Activated naive CD8-positive, alpha-beta T cell (primary cell): ENCODE measurements around the gene PDE4A.
A peak's percentile ranks its signal among the peaks of the same experiment; 100 is the strongest.
"Not testable (repeated sequence)": the region's sequence is repeated elsewhere in the genome, so short reads cannot be mapped to it uniquely, and the experiment has no call there.

Source experiments
- H3K27ac Mint-ChIP-seq: one replicate; pipeline ENCODE4 v1.8.0; 2021; ENCODE audit warnings: mixed read lengths
- H3K27me3 Mint-ChIP-seq: one replicate; pipeline ENCODE4 v1.8.0; 2021; ENCODE audit warnings: mixed read lengths
- H3K36me3 Mint-ChIP-seq: one replicate; pipeline ENCODE4 v1.8.0; 2021; ENCODE audit warnings: mixed read lengths
- H3K4me1 Mint-ChIP-seq: one replicate; pipeline ENCODE4 v1.8.0; 2021; ENCODE audit warnings: low read depth, mixed read lengths
- H3K4me3 Mint-ChIP-seq: one replicate; pipeline ENCODE4 v1.8.0; 2021; ENCODE audit warnings: mild to moderate bottlenecking, mixed read lengths
- H3K9me3 Mint-ChIP-seq: one replicate; pipeline ENCODE4 v1.8.0; 2021; ENCODE audit warnings: low read depth, mixed read lengths

The PDE4A gene

GRCh38 chr19:10461047-10461949 lies 41.0 kb downstream of the PDE4A start:
- H3K27me3 Mint-ChIP-seq = no peaks in the 10 kb centered on the region
- no peak overlapping the region for H3K27ac Mint-ChIP-seq
- no peaks in the 10 kb centered on the region for H3K9me3 Mint-ChIP-seq
- peak overlapping the region; percentile 57 for H3K4me3 Mint-ChIP-seq
- no peaks in the 10 kb centered on the region for H3K36me3 Mint-ChIP-seq
- peaks cover 8% of the 10 kb centered on the region for H3K4me1 Mint-ChIP-seq

DNA sequence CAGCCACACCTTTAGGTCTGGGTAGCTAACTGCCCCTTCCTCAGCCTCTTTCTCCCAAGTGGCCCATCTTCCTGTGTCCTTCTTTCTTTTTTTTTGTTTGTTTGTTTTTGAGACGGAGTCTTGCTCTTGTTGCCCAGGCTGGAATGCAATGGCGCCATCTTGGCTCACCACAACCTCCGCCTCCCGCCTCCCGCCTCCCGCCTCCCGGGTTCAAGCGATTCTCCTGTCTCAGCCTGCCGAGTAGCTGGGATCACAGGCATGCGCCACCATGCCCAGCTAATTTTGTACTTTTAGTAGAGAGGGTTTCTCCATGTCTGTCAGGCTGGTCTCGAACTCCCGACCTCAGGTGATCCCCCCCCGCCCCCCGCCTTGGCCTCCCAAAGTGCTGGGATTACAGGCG lies 41.7 kb downstream of the PDE4A start:
- peak overlapping the region; percentile 57 for H3K4me3 Mint-ChIP-seq
- not testable (repeated sequence) for H3K36me3 Mint-ChIP-seq, H3K4me1 Mint-ChIP-seq, H3K27ac Mint-ChIP-seq, H3K9me3 Mint-ChIP-seq, H3K27me3 Mint-ChIP-seq

- no peaks in the 10 kb centered on the region for H3K27me3 Mint-ChIP-seq
- peaks cover 8% of the 10 kb centered on the region for H3K4me1 Mint-ChIP-seq
- no peaks in the 10 kb centered on the region for H3K36me3 Mint-ChIP-seq
- H3K4me3 Mint-ChIP-seq = peak overlapping the region; percentile 38
- no peak overlapping the region for H3K27ac Mint-ChIP-seq
- no peaks in the 10 kb centered on the region for H3K9me3 Mint-ChIP-seq
Measured at GRCh38 chr19:10462557-10462956, 42.2 kb downstream of the PDE4A start.

DNA sequence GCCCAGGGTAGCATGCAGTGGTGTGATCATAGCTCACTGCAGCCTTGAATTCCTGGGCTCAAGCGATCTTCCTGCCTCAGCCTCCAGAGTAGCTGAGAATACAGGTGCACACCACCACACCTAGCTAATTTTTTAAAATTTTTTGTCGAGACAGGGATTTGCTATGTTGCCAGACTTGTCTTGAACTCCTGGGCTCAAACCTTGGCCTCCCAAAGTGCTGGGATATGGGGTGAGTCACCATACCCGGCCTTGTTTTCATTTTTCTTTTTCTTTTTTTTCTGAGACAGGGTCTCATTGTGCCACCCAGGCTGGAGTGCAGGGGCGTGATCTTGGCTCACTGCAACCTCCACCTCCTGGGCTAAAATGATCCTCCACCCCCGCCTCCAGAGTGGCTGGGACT lies 44.1 kb downstream of the PDE4A start:
- no peaks in the 10 kb centered on the region for H3K9me3 Mint-ChIP-seq
- H3K27me3 Mint-ChIP-seq = no peaks in the 10 kb centered on the region
- H3K4me1 Mint-ChIP-seq = peaks cover 8% of the 10 kb centered on the region
- no peak overlapping the region for H3K4me3 Mint-ChIP-seq
- no peaks in the 10 kb centered on the region for H3K36me3 Mint-ChIP-seq
- no peak overlapping the region for H3K27ac Mint-ChIP-seq

DNA sequence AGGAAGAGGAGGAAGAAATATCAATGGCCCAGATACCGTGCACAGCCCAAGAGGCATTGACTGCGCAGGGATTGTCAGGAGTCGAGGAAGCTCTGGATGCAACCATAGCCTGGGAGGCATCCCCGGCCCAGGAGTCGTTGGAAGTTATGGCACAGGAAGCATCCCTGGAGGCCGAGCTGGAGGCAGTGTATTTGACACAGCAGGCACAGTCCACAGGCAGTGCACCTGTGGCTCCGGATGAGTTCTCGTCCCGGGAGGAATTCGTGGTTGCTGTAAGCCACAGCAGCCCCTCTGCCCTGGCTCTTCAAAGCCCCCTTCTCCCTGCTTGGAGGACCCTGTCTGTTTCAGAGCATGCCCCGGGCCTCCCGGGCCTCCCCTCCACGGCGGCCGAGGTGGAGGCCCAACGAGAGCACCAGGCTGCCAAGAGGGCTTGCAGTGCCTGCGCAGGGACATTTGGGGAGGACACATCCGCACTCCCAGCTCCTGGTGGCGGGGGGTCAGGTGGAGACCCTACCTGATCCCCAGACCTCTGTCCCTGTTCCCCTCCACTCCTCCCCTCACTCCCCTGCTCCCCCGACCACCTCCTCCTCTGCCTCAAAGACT lies 46.9 kb downstream of the PDE4A start:
- peaks cover 2% of the 10 kb centered on the region for H3K4me1 Mint-ChIP-seq
- H3K9me3 Mint-ChIP-seq = no peaks in the 10 kb centered on the region
- no peaks in the 10 kb centered on the region for H3K27me3 Mint-ChIP-seq
- H3K36me3 Mint-ChIP-seq = no peaks in the 10 kb centered on the region
- H3K27ac Mint-ChIP-seq = no peak overlapping the region
- H3K4me3 Mint-ChIP-seq = no peak overlapping the region

GRCh38 chr19:10468133-10468532 lies 47.8 kb downstream of the PDE4A start:
- no peaks in the 10 kb centered on the region for H3K4me1 Mint-ChIP-seq
- no peaks in the 10 kb centered on the region for H3K36me3 Mint-ChIP-seq
- H3K9me3 Mint-ChIP-seq = no peaks in the 10 kb centered on the region
- no peak overlapping the region for H3K4me3 Mint-ChIP-seq
- no peaks in the 10 kb centered on the region for H3K27me3 Mint-ChIP-seq
- no peak overlapping the region for H3K27ac Mint-ChIP-seq

DNA sequence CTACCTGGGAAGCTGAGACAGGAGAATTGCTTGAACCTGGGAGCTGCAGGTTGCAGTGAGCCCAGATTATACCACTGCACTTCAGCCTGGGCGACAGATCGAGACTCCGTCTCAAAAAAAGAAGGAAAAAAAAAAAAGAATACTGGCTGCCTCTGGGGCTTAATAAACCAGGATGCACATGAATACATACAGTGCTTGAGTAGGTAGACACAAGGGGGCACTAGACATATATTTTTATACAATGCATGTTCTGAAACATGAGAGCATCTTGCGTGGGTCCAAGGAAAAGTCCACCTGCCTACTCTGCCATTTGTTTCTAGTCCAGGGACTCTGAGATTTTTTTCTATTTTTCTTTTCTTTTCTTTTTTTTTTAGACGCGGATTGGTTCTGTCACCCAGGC lies 51.6 kb downstream of the PDE4A start:
- Mint-ChIP-seq H3K4me1 (no peaks in the 10 kb centered on the region), H3K36me3 (no peaks in the 10 kb centered on the region), H3K27me3 (no peaks in the 10 kb centered on the region), H3K27ac (no peak overlapping the region), H3K9me3 (no peaks in the 10 kb centered on the region), H3K4me3 (no peak overlapping the region)

GRCh38 chr19:10473192-10473591 lies 52.9 kb downstream of the PDE4A start:
- Mint-ChIP-seq H3K9me3 (no peaks in the 10 kb centered on the region), H3K4me3 (no peak overlapping the region), H3K27ac (peak overlapping the region; percentile 16), H3K36me3 (no peaks in the 10 kb centered on the region), H3K27me3 (no peaks in the 10 kb centered on the region), H3K4me1 (peaks cover 1% of the 10 kb centered on the region)

DNA sequence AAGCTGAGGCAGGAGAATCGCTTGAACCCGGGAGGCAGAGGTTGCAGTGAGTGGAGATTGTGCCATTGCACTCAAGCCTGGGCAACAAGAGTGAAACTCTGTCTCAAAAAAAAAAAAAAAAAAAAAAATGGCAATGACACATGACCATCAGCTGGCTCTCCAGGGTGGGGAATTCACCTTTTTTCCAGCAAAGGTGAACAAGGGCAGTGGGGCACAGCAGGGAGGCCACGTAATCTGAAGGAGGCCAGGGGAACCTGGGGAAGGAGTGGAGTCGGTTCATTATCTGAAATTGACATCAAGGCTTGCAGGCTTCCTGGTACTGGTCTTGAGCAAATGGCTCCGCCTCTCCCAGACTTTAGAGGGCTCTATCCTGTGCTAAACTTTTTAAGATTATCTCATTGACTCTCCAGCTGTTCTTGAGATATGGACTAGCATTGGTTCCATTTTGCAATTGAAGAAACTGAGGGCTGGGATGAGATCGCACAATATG lies 54.7 kb downstream of the PDE4A start:
- Mint-ChIP-seq H3K36me3 (no peaks in the 10 kb centered on the region), H3K27ac (no peak overlapping the region), H3K9me3 (no peaks in the 10 kb centered on the region), H3K4me1 (peaks cover 13% of the 10 kb centered on the region), H3K4me3 (no peak overlapping the region), H3K27me3 (no peaks in the 10 kb centered on the region)

DNA sequence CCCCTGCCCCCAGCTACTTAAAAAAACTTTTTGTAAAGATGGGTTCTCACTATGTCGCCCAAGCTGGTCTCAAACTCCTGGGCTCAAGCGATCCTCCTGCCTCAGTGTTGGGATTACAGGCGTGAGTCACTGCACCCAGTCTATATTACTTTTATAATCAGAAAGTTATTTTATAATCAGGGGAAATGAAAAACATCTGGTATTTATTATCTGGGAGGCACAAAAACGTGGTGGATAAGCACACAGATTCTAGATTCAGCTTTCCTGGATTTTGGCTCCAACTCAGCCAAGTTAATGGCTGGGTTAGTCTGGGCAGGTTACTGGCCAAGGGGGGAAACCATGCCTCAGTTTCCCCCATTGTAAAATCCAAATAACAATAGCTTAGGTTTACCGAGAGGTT lies 58.1 kb downstream of the PDE4A start:
- H3K4me3 Mint-ChIP-seq = peak overlapping the region; percentile 38
- H3K36me3 Mint-ChIP-seq = no peaks in the 10 kb centered on the region
- H3K9me3 Mint-ChIP-seq = no peaks in the 10 kb centered on the region
- H3K27me3 Mint-ChIP-seq = no peaks in the 10 kb centered on the region
- H3K4me1 Mint-ChIP-seq = peaks cover 13% of the 10 kb centered on the region
- H3K27ac Mint-ChIP-seq = no peak overlapping the region

- Mint-ChIP-seq H3K27me3 (no peaks in the 10 kb centered on the region), H3K27ac (peak overlapping the region; percentile 58), H3K36me3 (no peaks in the 10 kb centered on the region), H3K4me3 (peak overlapping the region; percentile 38), H3K9me3 (no peaks in the 10 kb centered on the region), H3K4me1 (peaks cover 13% of the 10 kb centered on the region)
Measured at GRCh38 chr19:10478903-10479384, 58.6 kb downstream of the PDE4A start.

GRCh38 chr19:10486551-10486950 lies 66.2 kb downstream of the PDE4A start:
- no peak overlapping the region for H3K27ac Mint-ChIP-seq

GRCh38 chr19:10491472-10492047 lies 71.2 kb downstream of the PDE4A start:
- H3K27ac Mint-ChIP-seq = no peak overlapping the region
- H3K4me3 Mint-ChIP-seq = no peak overlapping the region
- peaks cover 4% of the 10 kb centered on the region for H3K4me1 Mint-ChIP-seq
- H3K27me3 Mint-ChIP-seq = no peaks in the 10 kb centered on the region
- no peaks in the 10 kb centered on the region for H3K36me3 Mint-ChIP-seq
- H3K9me3 Mint-ChIP-seq = no peaks in the 10 kb centered on the region

More at GRCh38 chr19:10486551-10486950, 66.2 kb downstream of the PDE4A start:
- H3K9me3 Mint-ChIP-seq = no peaks in the 10 kb centered on the region
- no peaks in the 10 kb centered on the region for H3K27me3 Mint-ChIP-seq
- no peak overlapping the region for H3K4me3 Mint-ChIP-seq
- peaks cover 4% of the 10 kb centered on the region for H3K4me1 Mint-ChIP-seq
- H3K36me3 Mint-ChIP-seq = no peaks in the 10 kb centered on the region

DNA sequence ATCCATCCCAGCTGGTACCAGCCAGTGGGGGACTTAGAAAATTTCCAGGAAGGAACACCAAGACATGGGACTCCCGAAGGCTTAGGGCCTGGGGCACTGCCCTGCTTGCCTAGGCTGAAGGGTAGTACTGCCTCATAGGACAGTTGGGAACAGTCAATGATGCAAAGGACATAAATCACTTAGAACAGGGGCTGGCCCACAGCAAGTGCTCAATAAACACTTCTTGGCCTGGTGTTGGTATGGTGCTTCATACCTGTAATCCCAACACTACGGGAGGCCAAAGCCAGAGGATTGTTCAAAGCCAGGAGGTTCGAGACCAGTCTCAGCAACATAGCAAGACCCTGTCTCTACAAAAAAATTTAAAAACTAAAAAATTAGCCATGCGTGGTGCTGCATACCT lies 77.0 kb downstream of the PDE4A start:
- Mint-ChIP-seq H3K4me3 (no peak overlapping the region), H3K27ac (no peak overlapping the region), H3K27me3 (no peaks in the 10 kb centered on the region), H3K4me1 (peaks cover 25% of the 10 kb centered on the region), H3K36me3 (no peaks in the 10 kb centered on the region), H3K9me3 (no peaks in the 10 kb centered on the region)

DNA sequence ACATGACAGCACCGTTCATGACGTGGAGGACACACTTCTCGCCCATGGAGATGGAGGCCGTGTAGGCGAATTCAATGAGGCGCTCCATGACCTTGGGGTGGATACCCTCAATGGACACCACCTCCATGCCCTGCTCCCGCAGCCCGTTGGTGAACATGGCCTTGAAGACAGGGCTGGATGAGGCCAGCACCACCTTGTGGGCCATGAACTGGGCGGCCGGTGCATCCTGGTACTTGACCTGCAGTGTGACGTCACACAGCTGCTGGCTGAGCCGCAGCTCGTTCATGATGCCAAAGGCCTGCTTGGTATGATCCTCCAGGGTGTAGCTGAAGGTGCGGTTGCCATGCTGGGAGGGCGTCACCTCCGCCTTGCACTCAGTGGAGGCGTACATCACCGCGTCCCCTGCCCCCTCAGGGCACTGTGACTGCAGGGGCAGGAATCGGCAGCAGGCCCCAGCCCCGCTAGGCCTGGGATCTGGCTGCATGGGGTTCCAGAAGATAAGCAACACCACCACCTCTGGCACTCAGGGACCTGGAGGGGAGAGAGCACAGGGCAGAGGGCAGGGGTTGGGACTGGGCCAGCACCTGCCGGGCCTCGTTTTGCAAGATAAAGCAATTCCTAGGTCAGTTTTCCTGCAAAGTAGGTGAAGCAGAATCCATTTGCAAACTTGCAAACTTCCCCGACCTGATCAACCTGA lies 79.4 kb downstream of the PDE4A start:
- Mint-ChIP-seq H3K4me1 (peaks cover 28% of the 10 kb centered on the region), H3K36me3 (no peaks in the 10 kb centered on the region), H3K9me3 (no peaks in the 10 kb centered on the region), H3K27me3 (no peaks in the 10 kb centered on the region), H3K4me3 (peak overlapping the region; percentile 79), H3K27ac (no peak overlapping the region)
